ENCODE data around the gene NSRP1.
"Not testable (repeated sequence)": the region's sequence is repeated elsewhere in the genome, so short reads cannot be mapped to it uniquely, and the experiment has no call there.

Gene NSRP1

DNA sequence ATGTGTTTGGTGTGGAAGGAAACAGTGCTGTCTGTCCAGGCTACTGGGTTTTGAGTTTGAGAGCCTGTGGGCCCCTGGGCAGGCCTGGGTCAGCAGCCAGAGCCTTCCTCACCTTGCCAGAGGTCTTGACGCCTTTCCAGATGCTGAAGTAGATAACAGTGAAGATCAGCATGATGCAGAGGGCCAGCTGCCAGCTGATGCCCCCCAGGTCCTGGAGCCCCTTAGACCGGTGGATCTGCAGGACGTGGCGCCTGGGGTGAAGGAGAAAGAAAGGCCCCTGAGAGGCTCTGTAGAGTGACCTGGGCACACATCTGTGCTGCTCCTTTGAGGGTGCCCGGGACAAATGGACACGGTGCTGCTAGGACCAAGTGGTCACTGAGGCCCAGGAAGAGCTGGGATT, 100.4 kb downstream of the NSRP1 start:
- DNase-seq (ENCODE audit: low read depth): no peak
- H3K4me3 ChIP-seq (ENCODE audit: low read depth, low read length): no peak overlapping the region

DNA sequence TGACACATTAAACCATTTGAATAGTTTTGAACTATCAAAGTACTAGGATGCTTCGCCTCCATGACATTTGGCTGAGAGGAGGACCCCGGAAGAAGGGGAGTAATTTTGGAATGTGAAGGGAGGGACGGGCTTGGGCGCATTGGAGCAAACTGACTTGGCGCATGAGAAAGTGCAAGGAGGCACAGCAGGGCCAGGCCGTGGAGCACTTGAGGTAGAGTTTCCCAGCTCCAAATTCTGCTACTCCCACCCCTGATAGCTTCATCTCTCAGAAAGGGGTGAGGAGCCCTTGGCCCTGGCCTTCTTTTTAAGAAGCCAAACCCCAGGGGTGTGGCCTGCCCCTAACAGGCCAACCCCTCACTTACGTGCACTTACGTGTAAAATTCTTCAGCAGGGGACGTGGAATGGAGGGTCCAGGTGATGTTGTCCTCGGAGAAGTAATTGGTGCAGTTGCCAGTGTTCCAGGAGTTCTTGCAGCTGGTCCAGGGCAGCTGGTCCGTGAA, 101.2 kb downstream of the NSRP1 start:
- DNase-seq (ENCODE audit: low read depth): no peak
- no peak overlapping the region for H3K4me3 ChIP-seq (ENCODE audit: low read depth, low read length)

DNA sequence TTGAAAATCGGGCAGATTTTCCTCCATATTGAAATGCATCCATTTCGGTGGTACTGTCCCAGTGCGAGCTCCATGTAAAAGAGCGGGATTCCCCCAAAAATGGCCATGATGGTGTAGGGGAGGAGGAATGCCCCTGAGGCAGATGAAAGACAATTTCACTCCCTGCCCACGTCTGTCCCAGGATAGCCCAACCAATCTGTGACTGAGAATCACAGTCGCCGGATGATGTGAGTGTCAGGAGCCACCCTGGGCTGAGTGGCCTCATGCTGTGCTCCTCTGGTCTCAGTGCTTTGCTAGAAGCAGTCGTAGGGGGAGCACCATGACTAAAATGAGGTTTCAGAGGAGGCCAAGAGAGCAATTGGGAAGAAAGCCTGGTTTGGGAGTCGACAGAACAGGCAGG, 102.2 kb downstream of the NSRP1 start:
- DNase-seq (ENCODE audit: low read depth): no peak
- no peak overlapping the region for H3K4me3 ChIP-seq (ENCODE audit: low read depth, low read length)

DNA sequence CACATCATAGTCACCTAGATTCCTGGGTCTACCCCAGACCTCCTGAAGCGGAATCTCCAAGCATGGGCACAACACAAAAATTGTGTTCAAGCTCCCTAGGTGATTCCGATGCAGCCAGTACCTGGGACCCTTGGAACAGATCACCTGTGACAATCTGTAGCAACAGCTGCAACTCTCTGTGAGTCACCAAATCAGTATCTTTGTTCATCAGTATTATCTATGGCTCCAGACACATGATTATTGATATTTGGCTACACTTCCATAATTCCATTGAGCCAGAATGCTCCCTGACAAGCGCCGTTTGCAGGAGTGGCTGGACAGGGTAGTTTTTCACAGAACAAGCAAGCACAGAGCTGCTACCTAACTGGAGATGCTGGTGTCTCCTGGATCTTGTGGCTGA, 102.7 kb downstream of the NSRP1 start:
- DNase-seq (ENCODE audit: low read depth): no peak
- H3K4me3 ChIP-seq (ENCODE audit: low read depth, low read length): no peak overlapping the region

DNA sequence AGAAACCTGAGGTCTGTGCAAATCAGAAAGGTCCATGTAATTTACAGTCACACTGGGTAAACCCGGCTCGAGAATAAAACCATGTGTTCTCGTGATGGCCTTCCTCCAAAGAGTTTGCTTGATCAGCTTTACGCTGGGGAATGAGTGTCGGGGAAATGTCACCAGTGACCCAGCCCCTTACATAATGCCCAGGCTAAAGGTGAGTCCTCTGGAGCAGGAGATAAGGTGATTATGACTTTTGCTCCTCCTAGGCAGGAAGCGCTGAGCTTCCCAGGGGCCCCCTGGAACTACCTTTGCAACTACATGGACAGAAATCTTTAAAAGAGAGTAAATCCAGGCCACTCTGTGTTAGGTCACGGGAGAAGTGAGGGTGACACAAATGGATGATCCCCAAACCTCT, 103.2 kb downstream of the NSRP1 start:
- H3K4me3 ChIP-seq (ENCODE audit: low read depth, low read length): no peak overlapping the region
- DNase-seq (ENCODE audit: low read depth): no peak

DNA sequence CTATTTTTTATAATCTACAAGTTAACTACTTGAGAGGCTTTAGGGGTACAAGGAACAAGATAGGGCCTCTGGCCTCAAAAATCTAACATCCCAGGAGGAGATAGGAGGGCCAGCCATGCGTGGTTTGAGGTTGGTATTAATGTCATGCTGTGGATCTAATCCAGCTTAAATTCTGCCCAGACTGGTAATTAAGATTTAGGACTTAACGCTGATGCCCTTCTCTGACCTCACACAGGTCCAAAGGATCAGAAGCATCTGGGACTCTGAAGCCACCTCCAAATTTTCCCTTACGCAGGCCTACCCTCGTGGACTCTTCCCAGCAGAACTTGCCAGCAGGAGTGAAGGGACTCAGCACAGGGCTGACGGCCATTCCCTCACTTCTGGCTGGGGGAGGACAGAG, 103.8 kb downstream of the NSRP1 start:
- H3K4me3 ChIP-seq (ENCODE audit: low read depth, low read length): no peak overlapping the region
- no peak for DNase-seq (ENCODE audit: low read depth)

DNA sequence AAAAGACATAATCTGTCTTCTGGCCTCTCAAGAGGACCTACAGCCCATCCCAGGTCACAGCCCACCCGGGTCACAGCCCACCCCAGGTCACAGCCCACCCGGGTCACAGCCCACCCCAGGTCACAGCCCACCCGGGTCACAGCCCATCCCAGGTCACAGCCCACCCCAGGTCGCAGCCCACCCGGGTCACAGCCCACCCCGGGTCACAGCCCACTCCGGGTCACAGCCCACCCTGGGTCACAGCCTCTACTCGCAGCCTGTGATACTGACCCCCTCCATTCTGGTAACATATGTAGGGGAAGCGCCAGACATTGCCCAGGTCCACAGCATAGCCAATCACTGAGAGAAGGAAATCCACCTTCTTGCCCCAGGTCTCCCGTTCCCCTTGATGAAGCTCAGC, 104.7 kb downstream of the NSRP1 start:
- no peak overlapping the region for H3K4me3 ChIP-seq (ENCODE audit: low read depth, low read length)
- no peak for DNase-seq (ENCODE audit: low read depth)

DNA sequence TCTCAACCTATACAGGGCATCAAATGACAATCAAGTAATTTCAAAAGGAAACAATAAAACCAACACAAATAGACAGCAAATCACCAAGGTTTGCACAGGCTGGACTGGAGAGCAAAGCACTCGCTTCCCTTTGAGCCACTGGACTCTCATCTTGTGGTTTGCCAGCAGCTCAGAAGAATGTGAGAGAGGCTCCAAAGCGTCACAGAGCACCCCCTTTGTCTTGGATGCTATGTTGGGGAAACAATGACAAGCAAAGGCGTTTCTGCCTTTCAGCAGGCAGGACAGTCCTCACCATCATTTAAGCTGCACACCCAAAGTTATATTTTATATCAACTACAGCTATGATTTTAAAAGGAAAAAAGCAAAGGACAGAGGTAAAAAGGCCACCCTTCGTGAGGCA, 105.6 kb downstream of the NSRP1 start:
- no peak overlapping the region for H3K4me3 ChIP-seq (ENCODE audit: low read depth, low read length)
- no peak for DNase-seq (ENCODE audit: low read depth)

DNA sequence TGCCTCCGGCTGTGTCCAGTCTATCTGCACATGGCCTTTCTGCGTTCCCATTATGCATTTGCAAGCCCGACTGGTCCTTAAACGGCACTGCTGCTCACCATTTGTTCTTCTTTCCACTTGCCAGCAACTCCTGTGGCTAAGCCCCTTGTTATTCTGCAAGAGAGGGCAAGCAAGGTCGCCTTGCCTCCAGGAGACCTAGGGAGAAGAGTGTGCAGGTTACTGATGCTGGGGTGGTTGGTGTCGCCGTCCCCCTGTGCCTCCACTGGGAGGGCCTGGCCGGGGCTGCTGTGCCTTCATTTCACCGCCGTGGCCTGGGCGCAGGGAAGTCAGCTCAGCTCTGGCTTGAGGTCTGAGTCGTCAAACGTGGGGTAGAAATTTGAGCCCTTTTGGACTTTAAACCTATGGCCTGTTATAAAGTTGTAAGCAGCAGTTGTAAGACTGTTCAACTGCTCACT, 106.1 kb downstream of the NSRP1 start:
- no peak for DNase-seq (ENCODE audit: low read depth)
- no peak overlapping the region for H3K4me3 ChIP-seq (ENCODE audit: low read depth, low read length)

DNA sequence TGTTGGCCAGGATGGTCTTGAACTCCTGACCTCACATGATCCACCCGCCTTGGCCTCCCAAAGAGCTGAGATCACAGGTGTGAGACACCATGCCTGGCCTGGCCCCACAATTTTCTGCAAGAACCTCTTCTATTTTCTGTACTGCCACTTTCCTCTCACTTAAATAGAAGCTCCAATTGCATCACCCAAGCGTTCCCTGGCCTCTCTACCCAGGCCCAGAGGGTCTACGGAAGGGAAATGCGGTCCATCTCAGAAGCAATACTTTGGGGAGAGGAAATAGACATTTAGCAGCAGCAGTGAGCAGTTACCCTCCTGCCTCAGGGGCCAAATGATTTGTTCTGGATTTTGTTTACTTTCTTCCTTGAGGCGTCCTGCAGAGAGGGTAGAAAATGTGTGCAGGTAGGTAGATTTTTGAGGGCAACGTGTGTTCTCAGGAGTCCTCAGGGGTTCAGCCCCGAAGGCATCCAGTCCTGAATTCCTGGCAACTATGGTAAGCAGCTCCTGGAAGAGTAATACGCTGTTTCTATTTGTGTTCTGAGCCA, 107.9 kb downstream of the NSRP1 start:
- DNase-seq (ENCODE audit: low read depth): no peak
- no peak overlapping the region for H3K4me3 ChIP-seq (ENCODE audit: low read depth, low read length)

DNA sequence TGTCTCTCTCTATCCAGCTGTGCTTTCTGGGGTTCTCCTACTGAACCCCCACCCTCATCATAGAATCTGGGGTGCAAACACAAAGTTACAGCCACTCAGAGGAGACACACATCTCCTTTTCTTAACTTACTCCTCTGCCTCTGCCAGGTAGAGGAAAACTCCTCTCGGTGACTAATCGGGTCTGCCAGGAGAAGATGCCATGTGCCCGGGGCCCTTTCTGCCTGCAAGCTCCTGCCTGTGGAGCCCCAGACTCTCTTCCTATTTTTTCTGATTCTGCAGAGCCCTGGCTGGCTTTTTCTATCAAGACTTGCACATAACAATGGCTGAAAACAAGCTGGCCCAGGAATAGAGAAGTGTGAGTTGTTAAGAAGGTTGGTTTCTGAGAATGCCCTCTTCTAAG, 108.5 kb downstream of the NSRP1 start:
- DNase-seq (ENCODE audit: low read depth): no peak
- no peak overlapping the region for H3K4me3 ChIP-seq (ENCODE audit: low read depth, low read length)

DNA sequence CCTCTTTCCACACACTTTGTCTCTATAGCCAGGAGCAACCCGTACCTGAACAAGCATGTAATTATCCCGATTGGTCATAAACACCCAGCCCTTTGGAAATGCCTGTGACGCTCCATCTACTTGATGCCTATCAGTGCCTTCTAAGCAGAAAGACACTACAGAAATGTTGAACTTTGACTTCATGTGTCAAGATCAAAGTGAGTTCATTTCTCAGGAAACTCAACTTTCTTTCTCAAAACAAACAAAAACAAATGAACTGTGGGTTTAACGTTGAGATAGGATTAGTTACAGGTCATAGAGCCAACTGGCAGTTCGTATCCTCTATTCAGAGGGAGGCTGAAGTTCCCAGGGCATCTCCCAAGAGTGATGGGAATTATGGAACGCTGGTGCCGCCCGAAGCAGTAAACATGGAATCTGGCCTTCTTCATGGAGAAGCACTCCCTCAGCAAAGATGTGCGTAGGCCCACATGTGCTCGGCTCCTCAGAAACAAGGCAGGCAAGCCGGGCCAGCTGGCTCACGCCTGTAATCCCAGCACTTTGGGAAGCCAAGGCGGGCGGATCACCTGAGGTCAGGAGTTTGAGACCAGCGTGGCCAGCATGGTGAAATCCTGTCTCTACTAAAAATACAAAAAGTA, 109.4 kb downstream of the NSRP1 start:
- DNase-seq (ENCODE audit: low read depth): no peak
- H3K4me3 ChIP-seq (ENCODE audit: low read depth, low read length): no peak overlapping the region

DNA sequence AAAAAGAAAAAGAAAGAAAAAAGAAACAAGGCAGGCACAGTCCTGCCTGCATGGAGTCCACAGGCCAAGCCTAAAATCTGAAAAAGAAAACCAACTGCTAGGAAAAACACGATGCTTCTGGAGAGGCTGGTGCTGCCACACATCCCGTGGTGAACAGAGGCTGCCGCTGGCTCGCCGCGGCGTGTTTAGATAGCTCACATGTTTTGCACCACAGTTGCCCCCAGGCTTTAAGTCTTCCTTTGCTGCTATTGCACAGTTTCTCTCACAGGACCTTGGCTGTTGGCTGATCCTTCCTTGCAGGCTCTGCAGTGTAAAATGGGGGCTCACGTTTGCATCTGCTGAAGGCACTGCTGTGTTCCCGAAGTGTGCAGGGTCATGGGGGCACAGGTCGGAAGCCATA, 110.3 kb downstream of the NSRP1 start:
- no peak for DNase-seq (ENCODE audit: low read depth)
- no peak overlapping the region for H3K4me3 ChIP-seq (ENCODE audit: low read depth, low read length)

DNA sequence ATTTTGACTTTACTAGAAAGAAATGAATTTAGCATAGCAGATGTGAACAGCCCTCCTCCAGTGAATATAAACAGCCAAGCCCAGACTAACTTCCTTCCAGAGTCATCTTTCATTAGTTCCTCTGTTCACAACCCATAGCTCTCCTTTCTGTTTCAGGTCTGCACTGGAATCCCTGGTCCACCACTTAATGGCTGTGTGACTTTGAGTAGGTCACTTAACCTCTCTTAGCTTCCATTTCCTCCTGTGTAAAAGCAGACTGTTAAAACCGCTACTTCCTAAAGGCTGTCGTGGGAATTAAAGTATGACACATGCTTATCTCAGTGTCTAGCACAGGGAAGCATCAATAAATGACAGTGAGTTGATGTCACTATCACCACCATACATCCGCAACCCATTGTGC, 111.4 kb downstream of the NSRP1 start:
- no peak for DNase-seq (ENCODE audit: low read depth)
- H3K4me3 ChIP-seq (ENCODE audit: low read depth, low read length): no peak overlapping the region

DNA sequence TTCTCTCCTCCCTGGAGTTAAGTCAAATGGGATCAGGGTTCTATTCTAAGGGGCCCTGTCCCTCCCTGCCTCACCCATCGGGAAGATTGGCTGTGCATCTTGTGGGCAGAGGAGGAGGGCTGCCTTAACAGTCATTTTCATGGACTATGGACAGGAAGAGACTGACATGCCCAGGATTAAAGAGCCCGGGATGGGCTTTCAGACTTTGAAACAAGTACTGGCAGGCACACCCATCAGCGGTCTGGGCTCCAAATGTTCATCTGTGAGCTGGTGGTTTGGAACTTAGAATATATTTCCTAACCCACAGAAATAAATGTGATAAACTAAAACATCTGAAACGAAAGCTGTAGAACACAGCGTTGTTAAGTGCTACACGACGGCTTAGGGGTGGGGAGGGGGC, 112.4 kb downstream of the NSRP1 start:
- DNase-seq (ENCODE audit: low read depth): no peak
- no peak overlapping the region for H3K4me3 ChIP-seq (ENCODE audit: low read depth, low read length)

DNA sequence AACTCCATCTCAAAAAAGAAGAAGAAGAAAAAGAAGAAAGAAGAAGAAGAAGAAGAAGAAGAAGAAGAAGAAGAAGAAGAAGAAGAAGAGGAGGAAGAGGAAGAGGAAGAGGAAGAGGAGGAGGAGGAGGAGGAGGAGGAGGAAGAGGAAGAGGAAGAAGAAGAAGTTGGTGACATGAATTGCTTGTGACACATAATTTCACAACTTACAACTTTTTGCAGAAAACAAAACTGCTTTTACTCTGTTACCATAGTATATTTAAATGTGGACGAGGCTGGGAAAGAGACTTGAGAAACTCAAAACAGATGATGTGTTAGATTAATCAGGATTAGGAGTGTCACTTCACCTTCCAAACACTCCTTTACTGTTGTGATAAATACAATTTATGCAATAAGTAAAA, 113.4 kb downstream of the NSRP1 start:
- DNase-seq (ENCODE audit: low read depth); H3K4me3 ChIP-seq (ENCODE audit: low read depth, low read length): not testable (repeated sequence)

DNA sequence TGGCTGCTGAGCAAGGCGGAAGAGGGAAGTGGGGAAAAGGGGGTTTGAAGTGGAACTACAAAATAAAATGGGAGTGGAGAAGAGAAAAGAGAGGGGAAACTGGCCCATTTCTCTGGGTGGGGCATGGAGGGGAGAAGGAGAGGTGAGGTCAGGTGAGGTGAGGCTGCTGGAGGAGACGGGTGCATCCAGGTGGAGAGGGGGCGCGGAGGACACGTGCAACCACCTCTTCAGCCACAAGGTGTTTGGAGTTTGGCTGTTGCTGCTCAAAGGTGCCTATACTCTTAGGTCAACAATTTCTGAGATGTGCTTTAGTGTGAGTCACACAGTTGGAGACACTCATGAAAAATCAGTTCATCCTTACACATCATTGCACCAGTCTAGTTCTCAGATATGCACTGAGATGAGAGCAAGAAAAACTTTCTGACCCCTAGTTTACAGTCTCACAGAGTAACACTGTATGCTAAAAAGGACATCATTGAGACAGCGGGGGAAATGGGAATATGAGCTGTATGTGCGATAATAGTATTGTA, 114.0 kb downstream of the NSRP1 start:
- DNase-seq (ENCODE audit: low read depth): no peak
- H3K4me3 ChIP-seq (ENCODE audit: low read depth, low read length): no peak overlapping the region

DNA sequence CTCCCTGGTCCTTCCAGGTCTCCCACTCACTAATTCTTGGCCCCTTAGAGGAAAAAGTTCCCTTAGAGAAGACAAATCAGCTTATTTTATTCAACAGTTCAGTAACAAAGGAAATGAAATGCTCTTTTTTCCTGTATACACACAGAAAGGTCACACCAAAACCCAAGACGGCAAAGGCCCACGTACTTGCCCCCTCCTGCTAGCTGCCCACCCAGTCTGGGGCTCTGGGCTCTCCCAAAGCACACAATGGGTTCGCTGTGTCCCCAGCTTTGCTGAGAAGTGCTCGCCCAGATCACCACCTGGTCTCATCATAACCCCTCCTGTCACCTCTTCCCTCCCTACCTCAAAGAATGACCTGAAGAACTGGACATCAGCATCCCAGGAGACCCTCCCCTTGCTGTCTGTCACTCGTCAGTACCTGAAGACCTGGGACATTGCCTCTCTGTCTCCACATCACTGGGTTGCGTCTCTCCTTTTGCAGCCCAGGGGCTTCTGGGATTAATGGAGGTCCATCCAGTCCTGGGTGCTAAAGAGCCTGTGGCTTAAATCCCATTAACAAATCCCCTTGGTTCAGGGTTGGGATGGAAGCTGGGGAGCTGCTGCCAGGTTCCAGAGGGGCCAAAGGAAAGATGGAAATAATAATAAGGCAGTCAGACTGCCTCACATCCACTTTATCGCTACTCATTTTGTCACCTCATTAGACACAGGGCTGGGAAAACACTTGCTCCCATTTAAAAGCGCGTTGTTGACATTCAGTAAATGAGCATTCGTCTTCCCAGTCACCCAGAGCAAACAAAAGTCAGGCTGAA, 115.6 kb downstream of the NSRP1 start:
- no peak overlapping the region for H3K4me3 ChIP-seq (ENCODE audit: low read depth, low read length)

DNA sequence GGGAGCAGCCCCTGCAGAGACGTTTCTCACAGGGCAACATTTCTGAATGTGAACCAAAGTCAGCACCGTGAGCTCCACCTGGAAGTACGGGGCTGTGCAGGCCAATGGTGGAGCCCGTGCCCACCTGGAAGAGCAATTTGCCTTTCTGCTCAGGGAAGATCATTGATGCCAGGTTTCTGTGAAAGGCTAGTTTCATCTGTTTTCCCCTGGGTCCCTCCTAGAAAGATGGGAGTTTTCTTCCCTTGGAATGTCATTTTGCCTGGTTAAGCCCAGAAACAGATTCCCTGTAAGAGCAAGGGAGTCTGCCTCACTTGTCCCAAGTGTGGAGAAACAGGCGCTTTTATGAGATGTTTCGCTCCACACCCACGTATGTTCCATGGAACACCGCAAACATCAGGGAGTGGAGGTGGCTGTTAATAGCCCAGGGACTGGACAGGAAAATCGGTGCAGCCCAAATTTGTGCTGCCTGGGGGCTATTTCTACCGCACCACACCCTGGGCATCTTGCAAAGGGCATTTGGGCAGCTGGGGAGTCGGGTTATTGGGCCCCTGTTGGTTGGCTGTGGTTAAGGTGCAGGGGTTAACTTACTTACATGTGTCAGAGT, 116.3 kb downstream of the NSRP1 start:
- no peak overlapping the region for H3K4me3 ChIP-seq (ENCODE audit: low read depth, low read length)
- no peak for DNase-seq (ENCODE audit: low read depth)

More for the DNA sequence above, 115.6 kb downstream of the NSRP1 start:
- DNase-seq (ENCODE audit: low read depth): no peak

DNA sequence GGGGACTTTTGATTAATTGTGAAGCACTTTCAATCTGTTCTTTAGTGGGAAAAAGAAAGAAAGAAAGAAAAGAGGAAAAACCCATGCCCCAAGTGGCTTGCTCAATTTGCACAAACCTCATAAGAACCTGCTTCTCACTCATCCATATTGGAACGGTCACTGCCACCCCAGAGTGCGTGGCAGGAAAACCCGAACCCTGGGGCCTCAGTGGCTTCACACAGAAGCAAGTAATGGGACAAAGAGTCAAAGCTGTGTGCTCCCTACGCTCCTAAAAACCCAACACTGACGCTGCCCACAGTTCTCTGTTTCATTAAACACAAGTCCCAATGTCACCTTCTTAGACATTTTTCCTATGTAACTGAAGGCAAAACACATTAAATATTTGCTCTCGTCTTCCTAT, 117.7 kb downstream of the NSRP1 start:
- DNase-seq (ENCODE audit: low read depth): no peak
- H3K4me3 ChIP-seq (ENCODE audit: low read depth, low read length): no peak overlapping the region

Measured in skeletal muscle cell (primary cell).